ENCODE results near the gene DPP6.
"Not testable (repeated sequence)": the region's sequence is repeated elsewhere in the genome, so short reads cannot be mapped to it uniquely, and the experiment has no call there.

Gene DPP6

DNA sequence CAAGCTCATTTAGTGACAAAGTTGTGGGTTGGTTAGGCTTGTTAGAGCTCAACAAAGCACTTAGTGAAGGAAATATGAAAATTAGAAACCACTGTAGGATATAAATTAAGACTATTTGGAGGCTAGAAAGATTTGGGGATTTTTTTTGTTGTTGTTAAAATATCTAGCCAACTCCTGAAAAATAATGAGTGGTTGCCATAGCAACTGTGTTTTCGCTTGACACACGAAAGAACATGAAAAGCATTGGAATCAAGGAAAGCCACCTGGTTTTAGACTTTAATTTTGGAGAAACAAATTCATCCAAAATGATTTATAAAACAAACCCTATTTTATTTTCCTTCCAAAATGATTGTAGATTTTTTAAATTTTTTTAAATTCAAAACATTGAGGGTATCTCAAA, 26.3 kb downstream of the DPP6 start:
- DNase-seq, result not testable (repeated sequence)

DNA sequence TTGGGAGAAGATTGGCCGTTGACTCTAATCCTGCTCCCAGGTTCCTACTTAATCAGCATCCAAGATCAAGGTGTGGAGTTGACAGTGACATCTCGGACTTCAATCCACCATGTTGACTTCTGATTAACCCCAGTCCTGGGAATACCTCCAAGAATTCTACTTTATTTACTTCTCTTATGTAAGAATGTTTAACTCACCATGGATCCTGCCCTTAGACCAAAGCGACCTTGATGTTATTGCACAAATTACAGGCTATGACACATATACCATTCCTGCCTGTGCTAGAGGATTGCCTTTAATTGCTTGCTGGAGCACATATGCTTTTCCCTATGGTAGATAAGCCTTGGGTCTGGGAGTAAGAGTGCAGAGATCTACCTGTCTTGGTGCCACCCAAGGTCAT, 28.1 kb downstream of the DPP6 start:
- DNase-seq, result not testable (repeated sequence)

DNA sequence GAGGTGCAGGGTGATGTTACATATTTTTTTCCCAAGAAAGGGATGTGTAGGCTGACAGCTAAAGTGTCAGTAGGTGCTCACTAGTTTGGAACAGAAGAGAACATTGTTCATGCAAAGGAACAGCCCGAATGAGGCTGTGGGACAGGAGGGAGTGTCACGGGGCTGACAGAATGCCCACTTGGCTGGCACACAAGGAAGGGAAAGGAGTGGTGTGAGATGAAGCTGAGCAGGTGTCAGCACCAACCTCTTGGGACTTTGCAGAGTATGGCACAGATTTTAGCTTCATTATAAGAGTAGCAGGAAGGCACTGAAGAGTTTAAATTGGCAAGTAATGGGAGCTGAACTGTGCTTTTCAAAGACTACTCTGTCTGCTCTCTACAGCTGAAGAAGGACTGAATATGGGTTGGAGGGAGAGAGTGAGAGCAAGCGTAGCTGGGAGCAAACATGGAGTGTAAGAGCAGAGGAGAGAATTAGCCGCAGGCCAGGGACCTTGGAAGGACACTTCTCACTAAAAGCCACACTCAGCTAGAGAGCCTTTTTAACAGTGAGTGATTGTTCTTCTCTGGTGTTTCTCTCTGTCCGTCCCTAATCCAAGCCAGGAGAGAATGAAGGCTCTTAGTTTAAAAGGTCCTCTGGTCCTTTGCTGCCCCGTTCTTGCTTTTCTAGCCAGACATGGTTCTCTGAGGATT, 35.0 kb downstream of the DPP6 start:
- not testable (repeated sequence) for DNase-seq

DNA sequence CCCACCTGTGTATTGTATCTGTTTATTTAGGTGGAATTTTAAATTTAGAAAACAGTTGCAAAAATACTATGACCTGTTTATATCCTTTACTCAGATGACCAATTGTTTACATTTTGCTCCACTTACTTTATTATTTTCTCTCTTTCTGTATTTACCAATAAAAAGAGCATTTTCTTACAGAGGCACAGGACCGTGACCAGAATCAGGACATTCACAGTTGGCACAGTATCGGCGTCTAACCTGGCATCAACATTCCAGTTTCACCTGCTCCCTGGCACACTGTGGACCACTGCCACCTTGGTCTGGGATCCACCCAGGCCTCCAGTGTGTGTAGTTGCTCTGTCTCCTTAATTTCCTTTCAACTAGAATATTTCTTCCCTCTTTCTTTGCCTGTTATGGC, 39.9 kb downstream of the DPP6 start:
- not testable (repeated sequence) for DNase-seq

DNA sequence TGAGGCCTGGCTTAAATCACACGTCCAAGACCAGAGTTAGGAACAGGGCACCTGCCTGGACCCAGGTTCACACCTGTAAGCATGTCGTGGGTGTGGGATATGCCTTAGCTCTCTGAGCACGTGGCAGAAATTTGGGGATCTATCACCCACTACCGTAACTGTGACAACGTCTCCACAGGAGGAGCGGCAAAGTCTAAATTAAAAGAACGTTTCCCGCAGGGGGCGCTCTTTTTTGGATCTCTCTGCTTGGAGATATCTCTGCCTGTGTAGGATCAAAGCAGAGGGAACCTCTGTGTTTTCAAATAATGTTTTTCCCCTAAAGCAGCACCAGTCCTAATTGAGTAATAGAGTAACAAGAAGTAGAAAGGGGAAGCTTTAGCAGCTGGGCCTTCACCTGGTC, 43.0 kb downstream of the DPP6 start:
- not testable (repeated sequence) for DNase-seq

DNA sequence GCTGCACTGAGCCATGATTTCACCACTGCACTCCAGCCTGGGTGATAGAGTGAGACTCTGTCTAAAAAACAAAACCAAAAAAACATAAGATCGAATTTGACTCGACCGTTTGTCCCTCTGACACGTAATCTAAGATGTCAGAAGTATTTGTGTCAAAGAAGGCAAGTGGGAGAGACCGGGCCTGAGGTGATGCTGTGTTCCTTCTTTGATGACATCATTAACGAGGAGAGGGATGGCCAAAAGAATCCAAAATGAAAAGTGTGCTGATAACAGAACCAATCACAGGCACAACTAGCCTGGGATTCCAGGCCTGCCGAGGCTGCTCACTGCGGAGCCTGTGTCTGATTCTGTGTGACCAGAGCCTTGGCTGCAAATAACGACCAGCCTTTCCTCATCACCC, 52.9 kb downstream of the DPP6 start:
- not testable (repeated sequence) for DNase-seq

DNA sequence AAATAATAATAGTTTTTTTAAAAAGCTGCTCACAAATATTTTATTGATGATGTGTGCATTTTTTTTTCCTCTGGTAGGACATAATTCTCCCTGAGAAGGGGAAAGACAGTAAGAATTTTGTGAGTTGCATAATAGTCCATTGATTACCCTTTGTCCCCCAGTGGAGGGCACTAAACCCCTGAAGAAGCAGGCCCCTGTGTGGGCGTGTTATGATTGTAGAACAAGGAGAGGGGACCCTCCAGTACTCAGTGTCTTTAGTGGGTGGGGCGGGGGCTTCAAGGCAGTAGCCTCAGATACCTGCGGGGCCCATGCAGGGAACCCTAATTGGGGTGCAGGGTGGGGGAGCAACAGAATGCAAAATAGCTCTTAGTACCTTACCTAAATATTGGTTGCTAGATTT, 57.4 kb downstream of the DPP6 start:
- DNase-seq, result not testable (repeated sequence)

DNA sequence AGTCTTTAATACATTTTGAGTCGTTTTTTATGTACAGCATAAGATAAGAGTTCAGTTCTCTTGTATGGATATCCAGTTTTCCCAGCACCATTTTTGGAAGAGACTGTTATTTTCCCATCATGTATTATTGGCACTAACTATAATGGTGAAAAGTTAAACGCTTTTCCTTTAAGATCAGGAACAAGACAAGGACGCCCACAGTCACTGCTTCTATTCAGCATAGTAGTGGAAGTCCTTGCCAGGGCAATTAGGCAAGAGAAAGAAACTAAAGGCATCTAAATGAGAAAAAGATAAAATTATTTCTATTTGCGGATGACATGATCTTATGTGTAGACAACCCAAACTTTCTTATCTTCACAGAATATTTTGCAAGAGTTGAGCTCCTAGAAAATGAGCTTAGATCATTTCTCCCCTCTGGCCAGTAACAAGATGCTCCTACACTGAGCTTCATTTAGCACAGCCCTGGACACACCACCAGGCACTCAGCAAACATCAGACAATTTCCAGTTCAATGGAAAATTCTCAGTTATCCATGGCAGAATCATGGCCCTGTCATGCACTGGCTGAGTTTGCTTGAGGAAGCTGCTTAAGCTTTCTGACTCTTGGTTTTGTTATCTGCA, 61.6 kb downstream of the DPP6 start:
- not testable (repeated sequence) for DNase-seq

DNA sequence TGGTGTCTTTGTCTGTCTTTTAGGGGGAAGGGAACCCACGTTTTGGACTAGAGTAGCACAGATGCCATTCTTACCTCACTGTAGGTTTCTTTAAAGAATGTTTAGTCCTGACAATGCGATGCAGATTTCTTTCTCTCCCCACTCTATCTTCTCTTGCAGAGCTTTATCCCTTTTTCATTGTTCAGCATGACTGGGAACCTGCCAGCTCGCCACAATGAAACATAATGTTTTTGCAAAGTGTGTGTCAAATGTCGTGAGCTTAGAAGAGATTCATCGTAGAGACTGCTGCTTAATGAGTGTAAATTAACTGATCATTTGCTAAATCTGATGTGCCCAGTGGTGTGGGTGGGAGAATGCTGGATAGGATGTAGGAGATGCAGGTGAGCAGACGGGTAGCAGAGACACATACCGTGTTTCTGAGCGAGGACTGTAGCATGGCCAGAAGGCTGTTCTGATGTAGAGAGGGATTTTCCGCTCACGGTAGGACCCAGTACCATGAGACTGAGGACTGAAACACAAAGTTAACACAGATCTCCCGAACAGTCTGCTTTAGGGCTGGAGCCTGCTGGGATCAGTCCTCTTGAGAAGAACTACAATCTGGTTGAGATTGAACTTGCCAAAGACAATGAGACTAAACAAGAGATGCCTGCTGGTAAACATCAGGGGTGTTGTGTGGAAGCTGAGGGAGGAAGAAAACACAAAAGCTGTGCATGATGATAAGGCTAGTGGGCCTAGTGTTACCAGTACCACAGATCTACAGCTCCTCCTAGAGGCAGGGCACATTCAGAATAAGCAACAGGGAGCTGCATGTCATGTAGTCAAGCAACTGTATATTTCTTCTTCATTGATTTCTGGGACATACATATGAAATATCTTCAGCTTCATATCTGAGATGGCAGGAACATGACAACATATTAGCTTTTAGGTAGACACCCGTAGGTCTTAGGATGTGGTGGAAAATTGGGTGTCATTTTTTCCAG, 65.5 kb downstream of the DPP6 start:
- not testable (repeated sequence) for DNase-seq

DNA sequence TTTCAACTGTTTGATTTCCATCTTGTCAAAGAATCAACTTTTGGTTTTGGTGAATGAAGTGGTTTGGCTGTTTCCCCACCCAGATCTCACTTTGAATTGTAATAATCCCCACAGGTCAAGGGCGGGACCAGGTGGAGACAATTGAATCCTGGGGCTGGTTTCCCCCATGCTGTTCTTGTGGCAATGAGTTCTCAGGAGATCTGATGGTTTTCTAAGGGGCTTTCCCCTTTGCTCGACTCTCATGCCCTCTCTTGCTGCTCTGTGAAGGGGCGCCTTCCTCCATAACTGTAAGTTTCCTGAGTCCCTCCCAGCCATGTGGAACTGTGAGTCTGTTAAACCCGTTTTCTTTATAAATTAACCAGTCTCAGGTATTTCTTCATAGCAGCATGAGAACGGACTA, 68.6 kb downstream of the DPP6 start:
- not testable (repeated sequence) for DNase-seq

DNA sequence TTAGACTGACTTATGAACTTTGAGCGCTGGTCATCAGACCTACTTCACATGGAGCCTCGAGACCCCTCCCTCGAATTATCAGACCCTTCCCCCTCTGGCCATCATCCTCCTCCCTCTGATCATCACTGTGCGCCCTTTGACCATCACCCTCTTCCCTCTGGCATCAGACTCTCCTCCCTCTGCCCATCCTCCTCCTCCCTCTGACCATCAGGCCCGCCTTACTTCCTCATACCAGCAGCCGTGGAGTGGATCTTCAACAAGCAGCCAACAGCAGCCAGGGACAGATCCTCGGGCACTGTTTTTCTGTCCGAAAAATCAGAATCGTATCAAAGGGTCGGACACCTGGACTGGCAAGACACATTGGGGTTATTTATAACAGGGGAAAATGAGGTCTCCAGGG, 70.5 kb downstream of the DPP6 start:
- DNase-seq, result not testable (repeated sequence)

DNA sequence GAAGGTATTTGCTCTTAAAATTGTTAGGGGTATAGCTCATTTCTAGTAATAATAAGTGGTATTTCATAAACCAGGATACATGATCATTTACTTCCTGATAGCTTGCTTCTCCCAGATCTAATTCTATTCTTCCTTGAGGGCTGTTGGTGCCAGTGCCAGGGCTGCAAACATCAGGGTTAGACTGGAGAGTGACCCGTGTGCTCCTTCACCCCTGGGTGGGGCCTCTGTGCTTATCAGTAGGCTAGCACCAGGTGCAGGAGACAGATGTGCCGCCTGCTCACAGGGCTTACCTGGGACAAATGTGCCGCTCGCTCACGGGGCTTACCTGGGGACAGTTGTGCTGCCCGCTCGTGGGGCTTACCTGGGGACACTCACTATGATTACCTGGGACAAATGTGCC, 71.2 kb downstream of the DPP6 start:
- DNase-seq, result not testable (repeated sequence)

DNA sequence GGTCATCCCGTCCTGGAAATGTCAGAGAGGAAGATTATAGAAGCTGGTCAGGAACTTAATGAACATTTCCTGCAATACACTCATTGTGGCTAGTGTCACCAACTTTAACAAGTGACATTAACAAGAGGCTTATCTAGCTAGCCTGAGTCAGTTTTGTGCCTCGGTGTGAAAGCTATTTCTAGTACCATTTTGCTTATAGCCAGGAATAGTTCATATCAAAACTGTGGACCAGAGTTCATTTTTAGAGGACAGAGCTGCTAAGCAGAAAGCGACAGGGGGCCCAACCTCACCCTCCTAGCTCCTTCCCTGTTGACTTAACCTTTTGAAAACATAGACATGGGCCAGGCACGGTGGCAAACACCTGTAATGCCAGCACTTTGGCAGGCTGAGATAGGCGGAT, 76.9 kb downstream of the DPP6 start:
- DNase-seq, result not testable (repeated sequence)

DNA sequence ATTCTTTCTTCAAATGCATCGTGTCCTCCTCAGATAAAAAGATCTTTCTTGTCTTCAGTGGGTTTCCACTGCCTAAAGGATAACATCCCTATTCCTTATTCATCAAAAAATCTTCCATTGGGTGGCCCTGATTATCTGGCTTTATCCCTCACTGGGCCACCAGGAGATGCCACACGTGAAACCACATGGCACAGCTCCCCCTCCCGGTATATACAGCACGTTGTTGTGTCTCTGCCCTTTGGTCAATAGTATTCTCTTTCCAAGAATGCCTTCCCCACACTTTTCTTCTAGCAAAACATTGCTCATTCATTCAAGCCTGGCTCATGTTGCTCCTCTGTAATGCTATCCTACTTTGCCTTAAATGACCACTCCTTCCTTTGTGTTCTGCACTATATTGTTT, 80.4 kb downstream of the DPP6 start:
- not testable (repeated sequence) for DNase-seq

DNA sequence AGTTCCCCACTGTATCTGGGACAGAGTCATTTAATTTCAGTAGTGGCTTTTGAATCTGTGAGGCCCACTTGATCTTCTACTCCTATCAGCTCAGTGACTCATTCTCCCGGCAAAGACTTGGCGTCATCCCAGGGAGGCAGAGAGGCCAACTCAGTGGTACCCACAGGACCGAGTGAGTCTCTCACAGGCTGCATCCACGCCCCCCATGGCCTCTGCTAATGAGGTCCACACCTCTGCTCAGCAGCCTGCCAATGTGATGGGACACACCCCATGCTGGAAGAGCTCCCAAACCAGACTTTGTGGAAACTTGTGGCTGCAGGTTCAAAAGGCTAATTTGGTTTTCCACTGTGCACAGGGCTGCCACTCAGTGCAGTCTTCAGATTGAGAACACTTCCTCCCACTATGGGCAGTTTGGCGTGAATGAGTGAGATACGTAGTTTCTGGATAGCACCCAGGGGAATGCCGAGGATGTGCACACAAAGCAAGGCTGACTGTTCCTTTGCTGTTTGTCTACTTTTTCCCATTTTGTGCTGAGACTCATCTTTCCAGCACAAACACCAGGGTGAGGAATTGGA, 81.6 kb downstream of the DPP6 start:
- not testable (repeated sequence) for DNase-seq

DNA sequence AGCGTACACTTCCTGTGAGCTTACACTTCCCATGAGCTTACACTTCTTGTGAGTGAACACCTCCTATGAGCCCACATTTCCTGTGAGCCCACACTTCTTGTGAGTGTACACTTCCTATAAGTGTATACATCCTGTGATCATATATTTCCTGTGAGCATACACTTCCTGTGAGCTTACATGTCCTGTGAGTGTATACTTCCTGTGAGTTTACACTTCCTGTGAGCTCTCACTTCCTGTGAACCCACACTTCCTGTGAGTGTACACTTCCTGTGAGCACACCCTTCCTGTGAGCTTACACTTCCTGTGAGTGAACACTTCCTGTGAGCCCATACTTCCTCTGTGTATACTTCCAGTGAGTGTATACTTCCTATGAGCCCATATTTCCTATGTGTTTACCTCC, 82.5 kb downstream of the DPP6 start:
- not testable (repeated sequence) for DNase-seq

DNA sequence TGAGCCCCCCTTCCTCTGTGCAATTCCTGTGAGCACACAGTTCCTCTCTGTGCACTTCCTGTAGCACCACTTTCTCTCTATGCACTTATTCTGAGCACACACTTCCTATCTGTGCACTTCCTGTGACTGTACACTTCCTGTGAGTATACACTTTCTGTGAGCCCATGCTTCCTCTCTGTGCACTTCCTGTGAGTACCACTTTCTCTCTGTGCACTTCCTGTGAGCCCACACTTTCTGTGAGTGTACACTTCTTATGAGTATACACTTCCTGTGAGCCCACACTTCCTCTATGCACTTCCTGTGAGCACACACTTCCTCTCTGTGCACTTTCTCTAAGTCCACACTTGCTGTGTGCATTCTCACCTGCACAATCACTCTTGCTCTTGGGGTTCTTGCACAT, 83.4 kb downstream of the DPP6 start:
- not testable (repeated sequence) for DNase-seq

DNA sequence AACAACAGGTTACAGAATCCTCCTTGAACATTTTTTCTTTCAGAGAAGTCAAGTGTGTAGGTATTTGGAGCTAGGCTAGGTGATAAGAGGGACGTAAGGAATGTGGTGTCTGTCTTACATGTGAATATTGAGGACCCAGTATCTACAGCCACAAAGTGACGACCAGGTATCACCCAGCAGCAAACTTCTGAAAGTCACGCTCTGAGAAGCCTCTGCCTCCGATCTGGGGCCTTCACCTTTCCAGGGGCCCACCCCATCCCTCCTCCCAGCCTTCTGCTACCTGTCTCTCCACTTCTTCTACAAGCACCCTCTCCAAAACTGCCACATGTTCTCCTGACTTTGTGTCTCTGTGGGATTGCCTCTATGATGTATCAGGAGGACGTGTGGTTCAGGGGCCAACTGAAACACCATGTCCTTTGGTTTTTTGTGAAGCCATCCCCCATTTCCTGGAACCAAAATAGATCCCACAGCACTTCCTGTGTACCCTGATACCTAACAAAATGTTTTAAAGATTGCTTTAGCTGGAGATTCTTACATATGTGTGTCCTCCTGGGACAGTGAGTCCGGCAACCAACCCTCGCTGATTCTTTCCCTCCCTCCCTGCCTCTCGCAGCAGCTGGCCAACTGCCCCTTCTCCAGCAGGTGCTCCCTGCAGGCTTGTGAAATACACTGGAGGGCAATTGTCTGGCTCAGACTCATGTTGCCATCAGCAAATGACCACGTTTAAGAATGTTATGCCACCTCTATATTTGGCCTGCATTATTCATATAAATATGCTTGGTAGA, 93.9 kb downstream of the DPP6 start:
- not testable (repeated sequence) for DNase-seq

DNA sequence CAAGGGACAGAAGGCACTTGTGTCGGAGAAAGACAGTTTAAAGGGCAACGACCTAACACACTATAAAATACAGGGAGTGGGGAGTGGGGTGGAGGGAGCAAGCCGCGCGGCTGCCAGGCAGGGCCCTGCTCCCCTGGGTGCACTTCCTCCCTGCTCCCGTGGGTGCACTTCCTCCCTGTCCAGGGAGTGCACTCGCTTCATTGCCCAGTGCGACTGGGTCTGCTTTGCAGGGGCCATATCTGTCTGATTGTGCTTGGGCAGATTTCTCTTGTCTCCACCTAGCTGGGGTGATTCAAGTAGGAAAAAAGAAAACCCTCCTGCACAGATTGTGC, 94.5 kb downstream of the DPP6 start:
- not testable (repeated sequence) for DNase-seq

DNA sequence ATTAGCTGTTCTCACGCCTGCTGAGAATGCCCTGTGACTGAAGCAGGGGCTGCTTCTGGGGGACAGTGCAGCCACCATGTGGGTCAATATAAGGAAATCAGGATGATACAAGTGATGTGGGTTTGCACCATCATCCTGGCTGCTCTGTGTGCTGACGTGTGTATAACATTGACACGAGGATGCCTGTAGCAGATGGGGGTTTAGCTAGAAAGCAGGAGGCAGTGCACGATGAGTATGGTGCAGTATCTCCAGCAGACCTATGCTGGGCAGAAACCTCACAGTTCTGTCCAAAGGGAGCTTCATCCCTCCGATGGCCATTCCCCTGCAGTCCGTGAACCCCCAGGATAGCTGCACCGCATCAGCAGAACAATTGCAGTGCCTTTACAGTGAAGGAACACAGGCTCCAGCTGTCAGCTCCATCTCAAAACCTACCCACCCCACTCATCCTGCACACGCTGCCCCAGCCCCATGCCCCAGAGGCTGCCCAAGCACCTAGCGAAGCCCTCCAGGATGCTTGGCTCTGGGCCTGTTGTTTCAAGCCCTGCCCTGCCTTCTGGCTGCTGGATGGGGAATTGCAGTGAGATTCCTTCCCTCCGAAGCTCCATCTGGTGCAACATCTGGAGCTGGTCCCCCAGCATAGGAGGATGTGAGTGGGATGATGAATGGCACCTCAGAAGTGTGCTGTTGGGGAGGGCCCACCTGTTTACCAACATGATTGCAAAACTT, 96.8 kb downstream of the DPP6 start:
- not testable (repeated sequence) for DNase-seq

DNA sequence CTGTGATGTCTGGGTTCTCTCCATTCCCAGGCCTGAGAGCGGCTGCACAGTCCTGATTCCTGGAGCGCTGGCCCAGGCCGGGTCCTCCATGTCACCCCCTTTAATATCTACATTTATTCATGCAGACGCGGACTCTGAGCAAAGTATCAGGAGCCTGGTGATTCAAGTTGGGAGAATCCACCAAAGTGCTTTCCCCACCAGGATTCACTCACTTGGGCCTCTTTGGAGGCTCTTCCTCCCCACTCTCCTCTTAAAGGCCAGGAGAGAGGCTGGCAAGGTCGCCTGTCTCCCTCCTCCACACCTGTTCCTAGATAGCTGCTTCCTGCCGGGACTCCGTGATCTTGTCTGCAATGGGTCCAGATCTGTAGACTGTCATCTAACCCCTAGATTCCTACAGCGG, 98.5 kb downstream of the DPP6 start:
- not testable (repeated sequence) for DNase-seq

DNA sequence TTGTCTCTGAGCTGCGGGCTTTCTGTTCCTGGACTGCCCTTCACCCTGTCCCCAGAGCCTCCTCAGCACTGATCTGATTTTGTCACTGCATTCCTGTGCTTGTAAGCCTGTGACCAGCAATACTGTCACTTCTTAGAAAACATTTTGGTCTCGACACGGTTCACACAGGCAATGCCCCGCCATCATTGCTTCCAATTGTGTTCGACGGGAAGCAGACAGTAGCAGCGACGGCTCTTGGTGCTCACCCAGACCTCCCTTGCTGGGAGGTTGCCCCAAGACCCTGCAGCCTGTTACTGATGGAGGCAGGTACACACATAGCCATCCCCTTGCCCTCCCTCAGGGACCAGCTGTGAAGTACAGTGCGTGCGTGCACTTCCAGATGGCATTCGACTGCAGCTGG, 99.1 kb downstream of the DPP6 start:
- not testable (repeated sequence) for DNase-seq

Measured in GF-D8 (cell line).